Muscle layer of duodenum (tissue), 2 donors: Measurements from ENCODE around the gene GAS7.

Experiments used
- H3K27ac ChIP-seq: one replicate; pipeline ENCODE4 v1.7.0; 2013; ENCODE audit warnings: mild to moderate bottlenecking, low read length
- H3K27me3 ChIP-seq: one replicate; pipeline ENCODE4 v1.7.0; 2013; ENCODE audit warnings: low read depth, mild to moderate bottlenecking, control low read depth, low read length
- H3K36me3 ChIP-seq, 2 donors: one replicate each; pipeline ENCODE4 v1.7.0; 2013; ENCODE audit warnings: low read length in 2 of 2, control low read depth in 1 of 2, mild to moderate bottlenecking in 1 of 2; ENCODE audit not compliant: insufficient read depth in 2 of 2, control insufficient read depth in 1 of 2
- H3K4me1 ChIP-seq, 2 donors: one replicate each; pipeline ENCODE4 v1.7.0; 2013; ENCODE audit warnings: low read length in 2 of 2, mild to moderate bottlenecking in 2 of 2, control low read depth in 1 of 2, moderate library complexity in 1 of 2; ENCODE audit not compliant: insufficient read depth in 2 of 2, control insufficient read depth in 1 of 2
- H3K4me3 ChIP-seq, 2 donors: one replicate each; pipeline ENCODE4 v1.7.0; 2013; ENCODE audit warnings: low read length in 2 of 2, low read depth in 1 of 2, mild to moderate bottlenecking in 1 of 2
- H3K9me3 ChIP-seq, 2 donors: one replicate each; pipeline ENCODE4 v1.7.0; 2013; ENCODE audit warnings: low read length in 2 of 2, control low read depth in 1 of 2, mild to moderate bottlenecking in 1 of 2; ENCODE audit not compliant: control insufficient read depth in 1 of 2
- donor health status: healthy.

Gene GAS7

GRCh38 chr17:10082795-10083194 lies 115.6 kb downstream of the GAS7 start:
- Histone ChIP-seq H3K4me1 (peaks cover 0 to 10% of the 10 kb centered on the region in 2 donors), H3K27me3 (no peaks in the 10 kb centered on the region), H3K27ac (no peak overlapping the region), H3K36me3 (no peaks in the 10 kb centered on the region), H3K4me3 (no peak overlapping the region), H3K9me3 (peaks cover 0 to 2% of the 10 kb centered on the region in 2 donors)

DNA sequence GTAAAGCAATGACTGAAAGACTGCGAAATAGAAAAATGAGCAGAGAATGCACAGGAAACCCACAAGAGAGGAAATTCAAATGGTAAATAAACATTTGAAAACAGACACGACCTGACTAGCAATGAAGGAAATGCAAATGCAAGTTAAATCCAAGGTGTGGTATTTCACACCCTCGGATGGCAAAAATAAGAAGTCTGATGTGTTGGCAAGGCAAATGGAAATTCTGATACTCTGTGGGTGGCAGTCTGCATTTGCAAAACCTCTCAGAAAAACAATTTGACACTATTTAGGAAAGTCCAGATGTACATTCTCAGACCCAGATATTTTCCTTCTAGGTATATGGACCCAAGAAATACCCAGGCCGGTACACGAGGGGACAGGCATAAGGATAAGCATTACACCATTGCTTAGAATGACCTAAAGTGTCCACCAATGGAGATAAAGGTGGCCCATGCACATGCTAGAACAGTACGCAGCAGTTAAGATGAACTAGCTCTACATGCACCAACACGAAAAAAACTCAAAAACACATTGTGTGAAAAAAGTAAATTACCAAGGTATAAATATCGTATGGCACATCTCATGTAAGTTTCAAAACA lies 116.7 kb downstream of the GAS7 start:
- Histone ChIP-seq H3K4me3 (no peak overlapping the region), H3K27ac (no peak overlapping the region), H3K36me3 (no peaks in the 10 kb centered on the region), H3K4me1 (peaks cover 0 to 10% of the 10 kb centered on the region in 2 donors), H3K27me3 (no peaks in the 10 kb centered on the region), H3K9me3 (peaks cover 0 to 2% of the 10 kb centered on the region in 2 donors)

- Histone ChIP-seq H3K27me3 (no peaks in the 10 kb centered on the region), H3K4me3 (no peak overlapping the region), H3K4me1 (no peaks in the 10 kb centered on the region), H3K27ac (no peak overlapping the region), H3K36me3 (no peaks in the 10 kb centered on the region), H3K9me3 (no peaks in the 10 kb centered on the region)
These were observed 120.7 kb downstream of the GAS7 start for GRCh38 chr17:10077561-10078299.

GRCh38 chr17:10075919-10076318 lies 122.5 kb downstream of the GAS7 start:
- Histone ChIP-seq H3K4me1 (peaks cover 0 to 3% of the 10 kb centered on the region in 2 donors), H3K27ac (no peak overlapping the region), H3K4me3 (no peak overlapping the region), H3K36me3 (no peaks in the 10 kb centered on the region), H3K27me3 (no peaks in the 10 kb centered on the region), H3K9me3 (no peaks in the 10 kb centered on the region)

- no peaks in the 10 kb centered on the region for H3K27me3 ChIP-seq
- H3K4me1 ChIP-seq, result peaks cover 0 to 4% of the 10 kb centered on the region in 2 donors
- H3K27ac ChIP-seq, result no peak overlapping the region
- no peaks in the 10 kb centered on the region for H3K9me3 ChIP-seq
- H3K4me3 ChIP-seq, result no peak overlapping the region
- no peaks in the 10 kb centered on the region for H3K36me3 ChIP-seq
These were observed 124.5 kb downstream of the GAS7 start for GRCh38 chr17:10073941-10074340.

GRCh38 chr17:10072556-10073425 lies 125.6 kb downstream of the GAS7 start:
- H3K36me3 ChIP-seq, result no peaks in the 10 kb centered on the region
- peaks cover 0 to 4% of the 10 kb centered on the region in 2 donors for H3K4me1 ChIP-seq
- H3K4me3 ChIP-seq, result no peak overlapping the region
- H3K9me3 ChIP-seq, result no peaks in the 10 kb centered on the region
- H3K27ac ChIP-seq, result no peak overlapping the region
- no peaks in the 10 kb centered on the region for H3K27me3 ChIP-seq

DNA sequence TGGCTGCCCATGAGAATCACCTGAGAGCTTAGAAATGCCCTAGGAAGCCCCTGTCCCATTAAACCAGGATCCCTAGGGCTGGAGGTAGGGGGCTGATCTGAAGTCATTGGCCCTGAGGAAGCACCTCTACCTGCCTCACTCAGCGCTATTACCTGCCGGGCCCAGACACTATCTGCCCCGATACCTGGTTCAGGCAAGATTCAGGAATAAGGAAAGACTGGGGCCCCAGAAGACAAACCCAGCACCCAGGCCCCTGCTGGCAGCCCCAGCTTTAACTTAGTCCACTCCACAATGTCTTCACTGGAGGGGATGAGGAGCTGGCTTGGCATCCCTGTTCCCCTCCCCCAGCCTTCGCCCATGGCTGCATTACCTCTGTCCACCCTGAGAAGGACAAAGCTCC lies 126.3 kb downstream of the GAS7 start:
- Histone ChIP-seq H3K27me3 (no peaks in the 10 kb centered on the region), H3K4me3 (no peak overlapping the region), H3K9me3 (no peaks in the 10 kb centered on the region), H3K4me1 (peaks cover 0 to 4% of the 10 kb centered on the region in 2 donors), H3K27ac (no peak overlapping the region), H3K36me3 (no peaks in the 10 kb centered on the region)

- Histone ChIP-seq H3K27me3 (no peaks in the 10 kb centered on the region), H3K9me3 (no peaks in the 10 kb centered on the region), H3K36me3 (no peaks in the 10 kb centered on the region), H3K4me1 (peaks cover 0 to 4% of the 10 kb centered on the region in 2 donors), H3K27ac (no peak overlapping the region), H3K4me3 (no peak overlapping the region)
These were observed 127.3 kb downstream of the GAS7 start for GRCh38 chr17:10071141-10071540.

DNA sequence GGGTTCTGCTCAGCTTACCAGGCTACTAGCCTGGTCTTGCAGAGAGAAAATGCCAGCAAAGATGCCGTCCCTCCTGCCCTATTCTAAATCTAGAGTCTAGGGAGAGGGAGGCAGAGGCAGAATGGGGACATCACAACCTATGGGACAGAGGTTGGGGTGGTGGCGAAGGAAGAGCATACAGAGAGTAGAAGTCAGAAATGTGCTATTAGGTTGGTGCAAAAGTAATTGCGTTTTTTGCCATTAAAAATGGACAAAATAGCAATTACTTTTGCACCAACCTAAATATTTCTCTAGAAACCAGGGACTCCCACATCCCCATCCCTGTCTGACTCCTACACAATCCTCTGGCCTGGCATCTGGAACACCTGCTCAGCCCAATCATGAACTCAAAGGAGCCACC lies 127.7 kb downstream of the GAS7 start:
- peaks cover 0 to under 1% of the 10 kb centered on the region in 2 donors for H3K9me3 ChIP-seq
- no peak overlapping the region for H3K4me3 ChIP-seq
- no peaks in the 10 kb centered on the region for H3K27me3 ChIP-seq
- peaks cover 0 to 4% of the 10 kb centered on the region in 2 donors for H3K4me1 ChIP-seq
- H3K36me3 ChIP-seq, result no peaks in the 10 kb centered on the region
- no peak overlapping the region for H3K27ac ChIP-seq

- Histone ChIP-seq H3K36me3 (no peaks in the 10 kb centered on the region), H3K4me1 (peaks cover 0 to 6% of the 10 kb centered on the region in 2 donors), H3K27me3 (no peaks in the 10 kb centered on the region), H3K4me3 (no peak overlapping the region), H3K27ac (no peak overlapping the region), H3K9me3 (peaks cover 0 to 9% of the 10 kb centered on the region in 2 donors)
These were observed 129.1 kb downstream of the GAS7 start for GRCh38 chr17:10069301-10069700.

- Histone ChIP-seq H3K9me3 (peaks cover 0 to 9% of the 10 kb centered on the region in 2 donors), H3K27ac (no peak overlapping the region), H3K4me1 (peaks cover 0 to 10% of the 10 kb centered on the region in 2 donors), H3K4me3 (no peak overlapping the region), H3K36me3 (no peaks in the 10 kb centered on the region), H3K27me3 (no peaks in the 10 kb centered on the region)
These were observed 130.8 kb downstream of the GAS7 start for GRCh38 chr17:10067446-10068143.
